Skeletal muscle cell (primary cell): ENCODE results near the gene SULT1A2.
"Not testable (repeated sequence)": the region's sequence is repeated elsewhere in the genome, so short reads cannot be mapped to it uniquely, and the experiment has no call there.

ENCODE experiments used
- DNase-seq: peaks from one replicate; pipeline ENCODE4 v3.0.0-alpha.2; 2010; ENCODE audit warnings: low read depth
- H3K4me3 ChIP-seq: 2 replicates; pipeline ENCODE4 v1.5.1; 2011; ENCODE audit warnings: low read depth, mild to moderate bottlenecking, control low read depth, low read length, moderate library complexity

The SULT1A2 gene

DNA sequence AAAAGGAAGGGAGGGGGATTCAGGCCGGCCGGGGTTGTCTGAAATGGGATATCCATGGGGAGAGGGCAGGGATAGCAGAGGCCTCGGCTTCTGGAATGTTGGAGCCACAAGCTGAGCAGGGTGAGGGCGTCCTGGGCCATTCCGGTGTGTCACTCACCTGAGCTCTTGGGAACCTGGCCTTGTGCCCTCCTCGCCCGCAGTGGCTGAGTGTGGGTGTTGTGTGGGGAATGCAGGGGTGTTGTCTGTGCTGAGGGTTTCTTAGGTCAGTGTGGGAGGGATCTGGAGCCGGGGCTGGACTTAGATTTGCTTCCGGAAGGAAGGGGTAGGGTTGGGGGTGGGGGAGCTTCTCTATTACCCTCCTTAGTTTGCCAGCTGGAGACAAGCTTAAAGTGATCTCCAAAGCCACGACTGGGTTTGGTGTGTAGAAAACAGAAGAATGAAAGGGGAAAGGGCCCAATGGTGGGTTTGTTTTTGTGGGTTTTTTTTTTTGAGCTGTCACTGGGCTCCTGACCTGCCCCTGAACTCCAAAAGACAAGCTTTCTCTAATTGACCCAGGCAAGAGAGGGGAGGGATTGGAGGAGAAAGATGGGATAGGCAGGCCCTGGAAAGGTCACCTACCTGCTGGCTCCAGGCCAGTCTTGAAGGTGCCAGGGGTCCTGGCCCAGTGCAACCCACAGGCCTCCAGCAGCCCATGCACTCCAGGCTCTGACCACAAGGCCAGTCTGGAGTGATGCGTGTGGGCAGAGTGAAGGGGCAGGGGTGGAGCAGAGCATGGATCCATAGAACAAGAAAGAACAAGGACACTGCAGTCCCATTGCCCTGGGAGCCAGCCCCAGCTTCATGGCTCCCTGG, at the start of gene SULT1A2:
Gene SULT1A2, minus strand, starts transcription at position 211 of the 852 bp plus-strand sequence. CDS start 1,120 bp downstream, outside the sequence.
- DNase-seq: no peak

DNA sequence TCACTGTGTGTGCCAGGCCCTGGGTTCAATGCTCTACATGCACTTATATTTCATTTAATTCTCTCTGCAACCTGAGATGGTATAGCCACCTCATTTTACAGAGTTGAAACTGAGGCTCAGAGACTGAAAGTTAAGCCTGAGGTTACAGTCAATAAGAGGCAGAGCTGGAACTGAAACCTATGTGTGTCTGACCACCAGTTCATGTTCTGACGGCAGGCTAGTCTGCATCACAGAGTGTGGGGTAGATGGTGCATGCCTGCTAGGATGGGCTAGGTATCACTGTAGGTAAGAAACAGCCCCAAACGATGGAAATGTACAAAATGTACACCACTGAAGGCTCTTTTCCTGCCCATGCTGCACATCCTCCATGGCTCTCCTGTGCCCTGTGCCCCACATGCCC, 43.1 kb upstream of the SULT1A2 start:
- not testable (repeated sequence) for H3K4me3 ChIP-seq, DNase-seq

More for the DNA sequence above, at the start of gene SULT1A2:
- no peak within 1 kb of the TSS for H3K4me3 ChIP-seq

DNA sequence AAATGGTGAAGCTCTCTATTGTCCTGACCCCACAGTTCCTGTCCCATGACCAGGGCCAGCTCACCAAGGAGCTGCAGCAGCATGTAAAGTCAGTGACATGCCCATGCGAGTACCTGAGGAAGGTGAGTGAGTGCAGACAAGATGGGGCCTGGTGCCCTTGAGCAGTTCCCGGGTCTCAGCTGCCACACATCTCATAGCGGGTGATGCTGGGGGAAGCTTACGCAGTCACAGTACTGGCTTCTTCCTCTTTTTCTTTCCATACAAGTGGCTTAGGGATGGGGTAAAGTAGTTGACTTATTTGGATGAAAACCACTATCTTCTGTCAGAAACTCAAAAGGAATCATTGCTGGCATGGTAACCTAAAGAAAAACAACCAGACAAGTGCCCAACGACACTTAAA, 41.5 kb upstream of the SULT1A2 start:
- DNase-seq, H3K4me3 ChIP-seq: not testable (repeated sequence)

DNA sequence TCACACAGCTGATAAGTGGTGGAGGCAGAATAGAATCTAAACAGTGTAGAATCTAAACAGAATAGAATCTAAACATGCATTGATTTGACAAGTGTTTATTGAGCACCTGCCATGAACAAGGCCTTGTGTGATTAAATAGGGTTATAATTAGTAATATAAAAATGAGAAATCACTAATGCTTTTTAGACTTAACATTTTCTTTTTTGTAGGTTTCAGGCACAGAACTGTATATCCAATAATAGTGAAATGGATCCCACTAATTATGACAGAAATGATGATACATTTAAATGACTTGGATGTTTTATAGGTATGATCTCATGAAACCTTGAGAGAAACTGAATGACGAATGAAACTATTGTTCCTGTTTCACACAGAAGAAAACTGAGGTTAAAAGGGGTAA, 40.9 kb upstream of the SULT1A2 start, which contains the start of gene NPIPB8:
Gene NPIPB8, plus strand, starts transcription at position 301 of the 400 bp plus-strand sequence. CDS start 296 bp downstream, outside the sequence.
- not testable (repeated sequence) for H3K4me3 ChIP-seq, DNase-seq

DNA sequence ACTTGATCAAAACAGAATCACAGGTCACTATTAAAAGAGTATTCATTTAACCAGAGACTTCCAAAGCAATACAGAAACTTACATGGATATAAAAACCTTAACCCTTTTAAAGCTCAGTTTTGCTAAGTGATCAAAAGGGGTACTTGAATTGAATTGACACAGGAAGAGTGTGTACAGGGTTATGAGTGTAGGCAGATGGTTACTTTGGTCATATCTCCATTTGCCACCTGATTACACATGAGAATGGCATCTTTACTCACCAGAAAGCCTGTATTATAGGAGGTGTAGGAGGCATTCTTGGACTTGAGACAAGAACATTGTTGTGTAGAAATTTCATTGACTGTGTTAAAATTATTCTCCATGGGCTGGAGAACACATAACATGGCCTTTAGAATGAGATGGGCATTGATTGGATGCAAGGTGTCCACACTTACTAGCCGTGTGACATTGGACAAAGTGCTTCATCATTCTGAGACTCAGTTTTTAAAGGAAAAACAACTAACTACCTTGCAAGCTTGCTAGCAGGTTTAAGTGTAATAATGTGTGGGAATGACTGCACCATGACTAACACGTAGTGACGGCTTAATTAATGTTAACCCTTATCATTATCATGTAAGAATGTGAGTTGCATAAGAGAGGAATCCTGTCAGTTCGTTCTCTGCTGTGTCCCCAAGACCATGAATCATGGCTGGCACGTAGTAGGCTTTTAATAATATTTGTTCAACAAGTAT, 39.4 kb upstream of the SULT1A2 start:
- DNase-seq: peak; percentile 43
- H3K4me3 ChIP-seq: not testable (repeated sequence)

GRCh38 chr16:28630905-28631304, 34.1 kb upstream of the SULT1A2 start:
- DNase-seq, H3K4me3 ChIP-seq: not testable (repeated sequence)

GRCh38 chr16:28623172-28623711, 26.4 kb upstream of the SULT1A2 start:
- no peak for DNase-seq
- H3K4me3 ChIP-seq: peak overlapping the region; percentile 35

GRCh38 chr16:28622532-28623171, 25.8 kb upstream of the SULT1A2 start:
- not testable (repeated sequence) for DNase-seq
- H3K4me3 ChIP-seq: peak overlapping the region; percentile 35

GRCh38 chr16:28621481-28622155, 24.8 kb upstream of the SULT1A2 start:
- no peak overlapping the region for H3K4me3 ChIP-seq
- DNase-seq: no peak

DNA sequence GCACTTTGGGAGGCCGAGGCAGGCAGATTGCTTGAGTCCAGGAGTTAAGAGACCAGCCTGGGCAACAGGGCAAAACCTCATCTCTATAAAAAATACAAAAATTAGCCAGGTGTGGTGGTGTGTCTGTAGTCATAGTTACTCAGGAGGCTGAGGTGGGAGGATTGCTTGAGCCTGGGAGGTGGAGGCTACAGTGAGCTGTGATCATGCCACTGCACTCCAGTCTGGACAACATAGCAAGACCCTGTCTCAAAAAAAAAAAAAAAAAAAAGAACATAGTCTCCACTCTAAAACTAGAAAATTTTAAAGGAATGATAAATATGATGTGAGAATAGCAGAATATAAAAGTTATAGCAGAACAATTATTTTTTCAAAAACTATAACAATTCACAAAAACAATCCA, 23.5 kb upstream of the SULT1A2 start:
- not testable (repeated sequence) for DNase-seq

DNA sequence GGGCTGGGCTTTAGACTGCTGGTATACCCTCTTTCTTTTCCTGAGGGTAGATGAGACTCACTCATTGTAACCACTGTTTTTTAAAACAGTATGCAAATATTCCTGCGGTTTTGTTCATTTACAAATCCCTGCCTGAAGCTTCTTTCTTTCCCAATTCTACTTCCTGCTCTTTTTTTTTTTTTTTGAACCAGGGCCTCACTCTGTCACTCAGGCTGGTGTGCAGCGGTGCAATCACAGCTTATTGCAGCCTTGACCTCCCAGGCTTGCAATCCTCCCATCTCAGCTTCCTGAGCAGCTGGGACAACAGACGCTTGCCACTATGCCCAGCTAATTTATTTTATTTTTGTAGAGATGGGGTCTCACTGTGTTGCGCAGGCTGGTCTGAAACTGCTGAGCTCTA, 21.0 kb upstream of the SULT1A2 start:
- no peak overlapping the region for H3K4me3 ChIP-seq
- DNase-seq: no peak

More for the DNA sequence above, 23.5 kb upstream of the SULT1A2 start:
- H3K4me3 ChIP-seq: not testable (repeated sequence)

DNA sequence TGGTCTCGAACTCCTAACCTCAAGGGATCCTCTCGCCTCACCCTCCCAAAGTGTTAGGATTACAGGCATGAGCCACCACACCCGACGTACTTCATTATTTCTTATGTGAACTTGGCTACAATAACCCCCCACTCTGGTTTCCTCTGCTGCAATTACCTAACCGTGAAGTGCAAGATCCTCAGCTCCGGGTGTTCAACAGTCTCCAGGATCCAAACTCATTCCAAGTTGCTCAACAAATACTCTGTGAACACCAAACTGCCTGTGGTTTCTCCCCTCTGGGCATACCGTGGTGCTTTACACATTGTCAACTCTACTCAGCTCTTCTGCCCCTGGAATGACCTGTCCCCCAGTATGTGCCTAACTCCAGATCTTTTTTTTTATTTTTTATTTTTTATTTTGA, 19.8 kb upstream of the SULT1A2 start:
- DNase-seq: no peak
- no peak overlapping the region for H3K4me3 ChIP-seq

DNA sequence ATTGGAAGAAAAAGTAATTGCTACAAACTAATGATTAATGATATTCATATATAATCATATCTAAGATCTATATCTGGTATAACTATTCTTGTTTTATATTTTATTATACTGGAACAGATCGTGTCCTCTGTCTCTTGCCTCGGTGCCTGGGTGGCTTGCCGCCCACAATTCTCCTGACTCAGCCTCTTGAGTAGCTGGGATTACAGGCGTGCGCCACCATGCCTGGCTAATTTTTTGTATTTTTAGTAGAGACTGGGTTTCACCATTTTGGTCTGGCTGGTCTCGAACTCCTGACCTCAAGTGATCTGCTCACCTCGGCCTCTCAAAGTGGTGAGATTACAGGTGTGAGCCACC, 19.4 kb upstream of the SULT1A2 start:
- not testable (repeated sequence) for H3K4me3 ChIP-seq, DNase-seq

DNA sequence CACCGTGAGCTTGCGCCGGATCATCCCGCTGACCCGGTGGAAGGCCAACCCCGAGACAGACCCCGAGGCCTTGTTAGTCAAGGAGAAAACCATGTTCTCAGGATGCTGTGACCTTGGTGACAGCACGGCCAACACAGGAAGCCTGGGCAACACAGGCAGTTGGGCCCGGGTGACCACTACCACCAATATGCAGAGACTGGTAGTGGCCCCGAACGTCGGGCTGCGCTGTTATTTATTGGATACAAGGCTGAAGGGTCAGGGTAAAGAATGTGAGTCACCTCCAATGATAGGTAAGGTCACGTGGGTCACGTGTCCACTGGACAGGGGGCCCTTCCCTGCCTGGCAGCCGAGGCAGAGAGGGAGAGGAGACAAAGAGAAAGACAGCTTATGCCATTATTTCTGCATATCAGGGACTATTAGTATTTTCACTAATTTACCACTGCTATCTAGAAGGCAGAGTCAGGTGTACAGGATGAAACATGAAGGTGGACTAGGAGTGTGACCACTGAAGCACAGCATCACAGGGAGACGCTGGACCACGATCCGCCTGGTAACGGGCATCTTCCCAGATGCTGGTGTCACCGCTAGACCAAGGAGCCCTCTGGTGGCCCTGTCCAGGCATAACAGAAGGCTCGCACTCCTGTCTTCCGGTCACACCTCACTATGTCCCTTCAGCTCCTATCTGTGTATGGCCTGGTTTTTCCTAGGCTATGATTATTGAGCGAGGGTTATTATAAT, 18.8 kb upstream of the SULT1A2 start:
- H3K4me3 ChIP-seq, DNase-seq: not testable (repeated sequence)

- DNase-seq, H3K4me3 ChIP-seq: not testable (repeated sequence)
These were observed 17.7 kb upstream of the SULT1A2 start for GRCh38 chr16:28614561-28614960.

DNA sequence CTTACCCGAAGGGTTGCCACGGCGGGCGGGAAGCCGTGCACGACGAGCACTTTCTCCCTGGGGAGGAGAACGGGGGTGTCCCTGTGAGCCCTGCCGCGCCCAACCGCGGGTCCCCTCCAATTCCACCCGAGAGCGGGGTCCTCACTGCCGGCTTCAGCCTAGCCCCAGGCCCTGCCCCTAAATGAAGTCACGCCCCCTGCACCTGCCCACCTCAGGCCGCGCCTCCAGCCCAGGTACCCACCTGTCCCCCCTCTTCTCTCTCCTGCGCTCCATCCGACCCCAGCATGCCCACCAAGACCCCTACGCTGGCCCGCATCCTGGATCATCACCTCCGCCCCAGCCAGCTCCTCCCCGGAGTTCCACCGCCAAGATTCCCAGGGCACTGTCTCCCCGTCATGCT, 17.1 kb upstream of the SULT1A2 start:
- DNase-seq, H3K4me3 ChIP-seq: not testable (repeated sequence)

DNA sequence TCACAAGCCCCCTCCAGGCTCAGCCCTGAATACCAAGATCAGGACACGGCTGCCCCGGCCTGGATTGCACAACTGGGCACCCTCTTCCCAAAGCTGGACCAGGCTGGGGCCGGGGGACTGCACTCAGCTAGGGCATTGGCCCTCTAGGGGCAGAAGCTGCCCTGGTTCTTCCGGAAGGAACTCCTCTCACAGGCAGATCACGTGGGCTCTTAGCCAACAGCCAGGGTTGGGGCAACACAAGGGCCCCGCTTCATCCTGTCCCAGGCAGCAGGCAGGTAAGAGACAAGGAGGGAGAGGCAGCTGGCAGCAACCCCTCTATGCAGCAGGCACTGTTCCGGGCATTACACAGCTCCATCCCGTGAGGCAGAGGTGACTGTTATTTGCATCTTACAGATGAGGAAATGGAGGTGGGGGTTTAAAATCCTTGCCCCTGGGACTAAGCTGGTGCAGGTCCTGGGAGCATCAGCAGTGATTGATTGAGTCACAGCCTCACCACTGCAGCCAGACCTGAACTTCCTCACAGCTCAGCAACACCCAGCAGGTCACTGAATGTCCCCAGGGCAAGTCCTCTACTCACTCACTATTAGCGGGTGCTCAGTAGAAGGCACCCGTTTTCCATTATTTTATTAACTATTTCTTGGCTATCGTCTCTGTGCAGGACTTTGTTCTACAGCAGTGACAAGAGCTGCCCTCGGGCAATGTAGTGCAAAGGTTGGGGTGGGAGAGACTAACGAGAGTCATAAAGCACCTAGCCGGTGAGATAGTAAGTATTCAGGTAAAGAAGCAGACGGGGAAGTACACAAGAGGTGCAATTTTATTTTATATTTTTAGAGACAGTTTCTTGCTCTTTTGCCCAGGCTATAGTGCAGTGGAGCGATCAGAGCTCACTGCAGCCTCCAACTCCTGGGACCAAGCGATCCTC, 15.8 kb upstream of the SULT1A2 start:
- H3K4me3 ChIP-seq, DNase-seq: not testable (repeated sequence)
